ENCODE measurements around the gene KIAA0232. TPM values are rescaled to one million over a fixed set of nuclear protein-coding genes. Genes with fewer than 3 reads are reported as not detected.

The KIAA0232 gene
- total RNA-seq, 1 donor from 2014 or later, result 28.1 TPM

GRCh38 chr4:6932475-6932874 is 149.9 kb downstream of the KIAA0232 start:
- Histone ChIP-seq H3K4me3 (no peak overlapping the region), H3K9me3 (no peaks in the 10 kb centered on the region), H3K27ac (no peak overlapping the region), H3K27me3 (ENCODE audit: low read depth) (no peaks in the 10 kb centered on the region), H3K4me1 (peaks cover 31% of the 10 kb centered on the region), H3K36me3 (no peaks in the 10 kb centered on the region)
- TF ChIP-seq CTCF (IDR thresholded peaks at IDR 0.05), result no peak
- no peak for DNase-seq
- intact Hi-C loops (cut with DNase I), result no loop called here
- ATAC-seq, result no peak

GRCh38 chr4:6932918-6933317 is 150.4 kb downstream of the KIAA0232 start:
- intact Hi-C loops (cut with DNase I), result no loop called here
- H3K27me3 ChIP-seq (ENCODE audit: low read depth), result no peaks in the 10 kb centered on the region
- H3K27ac ChIP-seq, result no peak overlapping the region
- TF ChIP-seq CTCF (IDR thresholded peaks at IDR 0.05), result no peak
- peaks cover 31% of the 10 kb centered on the region for H3K4me1 ChIP-seq
- DNase-seq (no peak), ATAC-seq (no peak)
- H3K4me3 ChIP-seq, result no peak overlapping the region
- H3K36me3 ChIP-seq, result no peaks in the 10 kb centered on the region
- H3K9me3 ChIP-seq, result no peaks in the 10 kb centered on the region

Other genes starting within 250 kb of the KIAA0232 start
- 41.2 TPM for gene MAN2B2, start 207.5 kb upstream of the KIAA0232 start, total RNA-seq
- 211 TPM for gene MRFAP1, start 142.0 kb upstream of the KIAA0232 start, total RNA-seq
- gene S100P, start 88.8 kb upstream of the KIAA0232 start, total RNA-seq, result 16.1 TPM
- gene MRFAP1L1, start 72.9 kb upstream of the KIAA0232 start, total RNA-seq, result 48.8 TPM
- gene BLOC1S4, start 66.6 kb upstream of the KIAA0232 start, total RNA-seq, result 9.0 TPM
- 60.7 TPM for gene TBC1D14, start 127.1 kb downstream of the KIAA0232 start, total RNA-seq